ENCODE results near the gene MSL2.

- no peak for TF ChIP-seq CTCF (conservative IDR thresholded peaks at IDR 0.05 in 1 of 2, IDR thresholded peaks at IDR 0.05 in 1 of 2; ENCODE audit: extremely low read depth in 1 of 2, insufficient read depth in 1 of 2, low read depth in 1 of 2, low read length in 2 of 2)
- no peak for TF ChIP-seq EZH2 (IDR thresholded peaks at IDR 0.05; ENCODE audit: borderline replicate concordance, low read length)
These were observed 49.6 kb upstream of the MSL2 start for GRCh38 chr3:136245691-136246090.
